GM18507 (cell line): ENCODE results near the gene OR7G2.
A peak's percentile ranks its signal among the peaks of the same experiment; 100 is the strongest.

ENCODE experiments used
- DNase-seq: peaks from one replicate; pipeline ENCODE4 v3.0.0; 2011; ENCODE audit warnings: low read depth; ENCODE audit not compliant: insufficient read length; ENCODE audit errors: extremely low spot score
- FAIRE-seq: peaks from 2 replicates; lab custom pipeline; 2011; peaks lifted over from hg19 to GRCh38; lab: Jason Lieb, UNC

Gene OR7G2

DNA sequence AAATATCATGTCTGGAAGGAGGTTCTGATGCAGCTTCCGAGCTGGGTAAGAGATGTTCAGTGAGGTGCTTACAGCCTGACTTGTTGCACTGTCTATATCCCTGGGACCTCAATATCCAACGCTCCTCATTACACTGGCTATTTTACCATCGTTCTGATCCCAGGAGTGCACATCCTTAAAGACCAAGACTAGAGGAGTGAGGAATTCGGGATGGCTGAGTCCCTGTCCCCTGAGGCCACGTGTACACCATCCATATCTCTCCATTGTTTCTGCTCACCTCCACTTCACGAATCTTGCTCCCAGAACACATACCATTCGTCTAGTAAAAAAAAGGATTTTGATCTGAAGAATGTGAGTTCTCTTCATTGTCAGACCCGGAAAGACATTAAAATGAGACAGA is at the start of gene OR7G2:
Gene OR7G2, minus strand, starts transcription at position 101 of the 400 bp plus-strand sequence. CDS start 4,232 bp downstream, outside the sequence.
- DNase-seq = no peak
- FAIRE-seq = no peak

GRCh38 chr19:9156304-9156703 is 49.0 kb upstream of the OR7G2 start:
- DNase-seq (no peak), FAIRE-seq (no peak)

GRCh38 chr19:9155591-9155990 is 48.3 kb upstream of the OR7G2 start:
- DNase-seq (no peak), FAIRE-seq (no peak)

DNA sequence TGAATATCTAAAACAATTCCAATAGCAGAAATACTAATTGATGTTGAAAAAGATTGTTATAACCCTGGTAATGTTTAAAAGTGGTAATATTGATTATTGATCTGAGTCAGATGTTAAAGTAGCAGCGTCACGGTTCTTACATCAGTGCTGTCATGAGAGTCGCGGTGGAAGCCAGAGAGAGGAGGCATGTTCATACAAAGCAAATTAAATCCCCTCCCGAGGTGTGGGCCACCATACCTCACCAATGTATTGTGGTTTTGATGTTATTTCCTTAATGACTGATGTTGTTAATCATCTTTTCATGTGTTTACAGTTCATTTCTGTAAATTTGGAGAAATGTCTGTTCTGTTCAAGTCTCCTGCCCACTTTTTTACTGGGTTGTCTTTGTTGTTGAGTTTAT is 44.1 kb upstream of the OR7G2 start:
- DNase-seq (no peak), FAIRE-seq (no peak)

DNA sequence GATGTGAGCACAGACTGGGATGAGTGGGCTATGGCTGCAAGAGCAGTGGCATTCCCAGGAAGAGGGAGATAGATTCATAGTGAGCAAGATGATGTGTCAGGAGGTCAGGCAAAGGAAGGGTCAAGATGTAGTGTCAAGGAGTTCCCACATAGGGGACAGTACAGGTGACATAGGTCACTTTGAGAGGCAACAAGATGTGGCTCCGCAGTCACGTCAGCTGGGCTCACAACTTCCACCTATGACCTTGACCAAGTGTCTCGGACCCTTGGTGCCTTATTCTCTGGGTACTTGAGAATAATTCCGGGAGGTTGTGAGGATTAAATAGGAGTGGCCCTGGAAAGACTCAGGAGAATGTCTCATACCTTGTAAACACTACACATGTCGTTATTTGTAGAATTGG is 43.4 kb upstream of the OR7G2 start:
- DNase-seq (no peak), FAIRE-seq (no peak)

DNA sequence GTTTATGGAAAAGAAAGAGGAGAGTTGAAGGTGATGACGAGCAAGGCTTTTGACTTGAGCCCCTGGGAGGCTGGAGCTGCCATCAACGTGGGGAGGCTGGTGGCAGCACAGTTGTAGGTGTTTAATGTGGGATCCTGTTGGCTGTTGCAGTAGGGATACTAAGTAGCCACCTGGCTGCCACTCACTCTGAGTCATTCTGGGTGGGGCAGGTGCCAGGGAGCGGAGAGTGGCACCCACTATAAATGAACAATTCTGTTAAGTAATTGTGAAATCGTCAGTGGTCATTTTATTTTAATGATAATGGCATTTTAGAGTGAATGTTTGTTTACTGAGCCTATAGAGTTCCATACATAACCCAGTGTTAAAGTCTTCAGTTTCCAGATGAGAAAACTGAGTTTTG is 42.7 kb upstream of the OR7G2 start:
- no peak for DNase-seq
- no peak for FAIRE-seq

GRCh38 chr19:9148697-9149096 is 41.4 kb upstream of the OR7G2 start:
- FAIRE-seq (no peak), DNase-seq (no peak)

GRCh38 chr19:9146882-9147281 is 39.6 kb upstream of the OR7G2 start:
- no peak for FAIRE-seq

DNA sequence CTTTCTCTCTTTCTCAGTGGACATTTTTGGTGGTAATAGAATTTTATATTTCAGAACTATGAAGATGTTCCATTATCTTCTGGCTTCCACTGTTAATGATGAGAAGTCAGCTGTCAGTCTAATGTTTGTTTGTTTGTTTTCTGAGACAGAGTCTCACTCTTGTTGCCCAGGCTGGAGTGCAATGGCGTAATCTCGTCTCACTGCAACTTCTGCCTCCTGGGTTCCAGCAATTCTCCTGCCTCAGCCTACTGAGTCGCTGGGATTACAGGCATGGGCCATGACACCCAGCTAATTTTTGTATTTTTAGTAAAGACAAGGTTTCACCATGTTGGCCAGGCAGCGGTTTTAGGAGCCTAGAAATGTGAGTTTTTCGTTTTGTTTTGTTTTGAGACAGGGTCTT is 37.6 kb upstream of the OR7G2 start:
- FAIRE-seq (no peak), DNase-seq (no peak)

More at GRCh38 chr19:9146882-9147281, 39.6 kb upstream of the OR7G2 start:
- DNase-seq = no peak

- FAIRE-seq = peak; percentile 93
- peak; percentile 75 for DNase-seq
Observed at GRCh38 chr19:9140159-9140874, 33.0 kb upstream of the OR7G2 start, which contains the start of gene ZNF317. ZNF317 (plus strand) TSS chr19:9140397; CDS start chr19:9156017, 15,620 bp downstream.

- no peak for DNase-seq
- FAIRE-seq = no peak
Observed at GRCh38 chr19:9139609-9140158, 32.4 kb upstream of the OR7G2 start.

DNA sequence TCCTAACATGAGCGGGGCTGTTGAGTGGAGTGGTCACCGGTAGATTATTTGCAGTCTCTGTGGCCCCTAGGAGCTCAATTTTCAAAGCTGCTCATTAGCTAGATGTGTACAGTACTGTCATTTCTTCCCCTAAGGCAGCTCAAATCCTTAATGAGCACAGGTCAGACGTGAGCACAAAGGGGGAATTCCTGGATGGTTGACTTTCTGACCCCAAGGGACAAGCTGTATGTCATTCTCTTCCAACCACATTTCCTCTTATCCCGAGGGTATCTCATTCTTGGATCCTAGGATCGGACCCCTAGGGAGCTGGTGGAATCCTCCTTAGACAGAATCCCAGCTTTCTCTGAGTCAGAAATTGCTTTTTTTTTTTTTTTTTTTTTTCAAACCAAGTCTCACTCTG is 25.1 kb upstream of the OR7G2 start:
- no peak for DNase-seq
- FAIRE-seq = no peak

- no peak for FAIRE-seq
- DNase-seq = no peak
Observed at GRCh38 chr19:9130965-9131364, 23.7 kb upstream of the OR7G2 start.

DNA sequence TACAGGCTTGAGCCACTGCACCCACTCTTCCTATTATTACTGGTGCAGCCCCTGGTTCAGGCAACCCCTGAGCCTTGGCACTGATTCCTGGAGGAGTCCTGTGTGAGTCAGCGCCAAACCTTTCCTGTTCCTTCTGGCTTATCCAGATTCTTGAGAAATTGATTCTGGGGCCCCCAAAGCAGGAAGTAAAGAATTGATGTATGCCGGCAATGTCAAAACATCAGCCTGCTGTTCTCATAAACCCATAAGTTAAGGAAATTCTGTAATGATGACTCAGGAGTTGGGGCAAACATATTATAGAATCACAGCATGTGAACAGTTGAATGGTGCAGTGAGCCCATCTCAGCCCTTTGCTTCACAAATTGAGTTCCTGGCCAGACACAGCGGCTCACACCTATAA is 20.9 kb upstream of the OR7G2 start:
- FAIRE-seq = no peak
- DNase-seq = no peak

DNA sequence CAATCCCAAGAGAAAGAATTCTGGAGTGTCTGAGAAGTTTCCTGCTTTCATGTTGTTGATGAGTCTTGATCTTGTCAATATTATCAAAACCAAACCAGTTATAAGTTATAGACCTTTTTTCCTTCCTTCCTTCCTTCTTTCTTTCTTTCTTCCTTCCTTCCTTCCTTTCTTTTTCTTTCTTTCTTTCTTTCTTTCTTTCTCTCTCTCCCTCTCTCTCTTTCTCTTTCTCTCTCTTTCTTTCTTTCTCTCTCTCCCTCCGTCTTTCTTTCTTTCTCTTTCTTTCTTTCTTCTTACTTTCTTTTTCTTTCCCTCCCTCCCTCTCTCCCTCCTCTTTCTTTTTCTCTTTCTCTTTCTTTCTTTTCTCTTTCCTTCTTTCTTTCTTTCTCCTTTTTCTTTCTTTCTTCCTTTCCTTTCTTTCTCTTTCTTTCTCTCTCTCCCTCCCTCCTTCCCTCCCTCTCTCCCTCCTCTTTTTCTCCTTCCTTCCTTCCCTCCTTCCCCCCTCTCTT is 19.7 kb upstream of the OR7G2 start, which contains the start of gene OR7G3:
Gene OR7G3, minus strand, starts transcription at position 51 of the 506 bp plus-strand sequence. Its CDS starts 0 bp downstream, at position 51.
- FAIRE-seq = no peak
- DNase-seq = no peak

GRCh38 chr19:9116547-9116946 is 9.3 kb upstream of the OR7G2 start:
- FAIRE-seq (no peak), DNase-seq (no peak)

- no peak for FAIRE-seq
- no peak for DNase-seq
Observed at GRCh38 chr19:9115307-9115813, 8.1 kb upstream of the OR7G2 start, which contains the start of gene OR7G1. OR7G1 (minus strand) TSS chr19:9115763; CDS start chr19:9115763, 0 bp downstream.

DNA sequence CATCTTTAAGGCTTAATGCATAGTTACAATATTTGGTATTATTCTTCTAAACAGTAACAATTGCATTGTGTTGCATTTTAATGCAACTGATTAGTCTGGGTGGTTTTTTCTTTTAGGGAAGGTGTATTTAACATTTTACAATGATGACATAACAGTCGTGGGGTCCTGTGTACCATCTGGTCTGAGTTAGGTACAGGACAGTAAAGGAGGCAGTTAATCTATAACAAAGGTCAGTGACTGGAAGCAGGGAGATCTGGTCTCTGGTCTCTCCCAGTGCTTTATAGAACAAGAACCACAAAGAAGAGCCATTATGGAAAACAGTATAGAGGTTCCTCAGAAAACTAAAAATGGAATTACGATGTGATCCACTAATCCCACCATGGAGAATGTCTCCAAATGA is 2.7 kb upstream of the OR7G2 start:
- DNase-seq (no peak), FAIRE-seq (no peak)

DNA sequence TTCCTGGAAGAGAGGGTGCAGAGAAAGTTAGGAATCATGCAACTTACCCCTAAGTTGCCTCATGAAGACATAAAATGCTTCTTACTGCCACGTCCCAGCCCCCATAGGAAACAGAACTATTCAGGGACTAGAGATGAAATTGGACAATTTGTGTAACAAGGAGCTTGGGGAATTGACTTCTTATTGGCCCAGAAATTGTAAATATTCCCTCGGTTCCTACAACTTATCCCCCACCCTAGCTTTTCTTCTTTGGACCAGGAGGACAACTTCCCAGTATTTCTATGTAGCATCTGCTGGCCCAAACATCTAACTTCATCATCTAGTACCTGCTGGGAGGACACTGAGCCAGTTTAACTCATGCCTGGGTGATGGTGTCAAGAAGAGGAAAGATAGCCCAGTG is 20.5 kb downstream of the OR7G2 start, which contains the start of gene OR1M1:
Gene OR1M1, plus strand, starts transcription at position 301 of the 400 bp plus-strand sequence. CDS start 6,184 bp downstream, outside the sequence.
- DNase-seq (no peak), FAIRE-seq (no peak)

DNA sequence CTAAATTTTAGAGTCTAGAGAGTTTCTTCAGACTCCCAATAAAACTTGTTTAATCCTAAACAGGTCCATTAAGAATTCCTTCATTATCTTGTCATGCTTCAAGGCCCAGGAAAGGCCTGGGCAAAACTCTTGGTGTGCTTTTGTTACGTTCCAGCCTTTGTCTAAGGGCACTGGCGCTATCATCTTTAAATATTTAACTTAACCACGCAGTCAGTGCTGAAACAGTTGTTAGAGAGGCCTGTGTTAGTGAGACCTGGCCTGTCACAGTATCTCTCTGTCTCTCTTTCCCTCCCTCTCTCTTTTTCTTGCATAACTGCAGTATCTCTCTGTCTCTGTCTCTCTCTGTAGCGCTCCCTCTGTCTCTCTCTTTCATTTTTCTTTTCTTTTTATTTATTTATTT is 28.6 kb downstream of the OR7G2 start:
- no peak for FAIRE-seq

GRCh38 chr19:9076901-9077300 is 30.4 kb downstream of the OR7G2 start:
- no peak for DNase-seq
- no peak for FAIRE-seq

More for the DNA sequence above, 28.6 kb downstream of the OR7G2 start:
- DNase-seq = no peak
